ENCODE data around the gene C17orf78.
"Not testable (repeated sequence)": the region's sequence is repeated elsewhere in the genome, so short reads cannot be mapped to it uniquely, and the experiment has no call there.

Gene C17orf78

DNA sequence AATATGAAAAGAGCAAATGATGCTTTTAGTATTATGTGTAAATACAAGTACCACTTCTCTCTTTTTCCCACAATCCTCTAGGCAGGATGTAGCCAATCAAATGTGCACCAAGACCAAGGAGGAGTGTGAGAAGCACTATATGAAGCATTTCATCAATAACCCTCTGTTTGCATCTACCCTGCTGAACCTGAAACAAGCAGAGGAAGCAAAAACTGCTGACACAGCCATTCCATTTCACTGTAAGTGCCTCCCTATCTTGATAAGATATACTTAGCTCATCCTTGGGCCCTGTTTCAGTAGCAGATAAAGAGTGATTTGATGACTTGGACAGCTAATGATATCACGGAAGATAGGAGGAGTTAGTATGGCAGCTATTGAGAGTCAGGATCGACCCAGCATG, 64.6 kb downstream of the C17orf78 start:
- H3K4me2 ChIP-seq, result peak overlapping the region; percentile 26; the same call in 1 of the 2 replicates
- TF ChIP-seq, protein P1, sequence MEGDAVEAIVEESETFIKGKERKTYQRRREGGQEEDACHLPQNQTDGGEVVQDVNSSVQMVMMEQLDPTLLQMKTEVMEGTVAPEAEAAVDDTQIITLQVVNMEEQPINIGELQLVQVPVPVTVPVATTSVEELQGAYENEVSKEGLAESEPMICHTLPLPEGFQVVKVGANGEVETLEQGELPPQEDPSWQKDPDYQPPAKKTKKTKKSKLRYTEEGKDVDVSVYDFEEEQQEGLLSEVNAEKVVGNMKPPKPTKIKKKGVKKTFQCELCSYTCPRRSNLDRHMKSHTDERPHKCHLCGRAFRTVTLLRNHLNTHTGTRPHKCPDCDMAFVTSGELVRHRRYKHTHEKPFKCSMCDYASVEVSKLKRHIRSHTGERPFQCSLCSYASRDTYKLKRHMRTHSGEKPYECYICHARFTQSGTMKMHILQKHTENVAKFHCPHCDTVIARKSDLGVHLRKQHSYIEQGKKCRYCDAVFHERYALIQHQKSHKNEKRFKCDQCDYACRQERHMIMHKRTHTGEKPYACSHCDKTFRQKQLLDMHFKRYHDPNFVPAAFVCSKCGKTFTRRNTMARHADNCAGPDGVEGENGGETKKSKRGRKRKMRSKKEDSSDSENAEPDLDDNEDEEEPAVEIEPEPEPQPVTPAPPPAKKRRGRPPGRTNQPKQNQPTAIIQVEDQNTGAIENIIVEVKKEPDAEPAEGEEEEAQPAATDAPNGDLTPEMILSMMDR (conservative IDR thresholded peaks at IDR 0.05; ENCODE audit: low read depth, low read length), result no peak
- H3K9ac ChIP-seq, result no peak overlapping the region
- no peaks in the 10 kb centered on the region for H4K20me1 ChIP-seq (ENCODE audit: insufficient read depth)
- H2AFZ ChIP-seq (ENCODE audit: low read depth), result no peak overlapping the region
- peaks cover 27% of the 10 kb centered on the region for H3K4me1 ChIP-seq (ENCODE audit: low read depth, poor library complexity, severe bottlenecking)
- no peaks in the 10 kb centered on the region for H3K27me3 ChIP-seq (ENCODE audit: insufficient read depth, low read depth)
- H3K79me2 ChIP-seq (ENCODE audit: insufficient read depth, low read depth), result no peaks in the 10 kb centered on the region
- H3K36me3 ChIP-seq (ENCODE audit: insufficient read depth), result peaks cover 6% of the 10 kb centered on the region; the same call in 1 of the 2 replicates
- peak overlapping the region; percentile 4 for H3K27ac ChIP-seq
- H3K4me3 ChIP-seq (IDR thresholded peaks at IDR 0.05; ENCODE audit: insufficient read depth, low read depth, low read length), result no peak overlapping the region

GRCh38 chr17:37441369-37442014, 65.7 kb downstream of the C17orf78 start:
- not testable (repeated sequence) for H2AFZ ChIP-seq (ENCODE audit: low read depth); H3K4me3 ChIP-seq (IDR thresholded peaks at IDR 0.05; ENCODE audit: insufficient read depth, low read depth, low read length); H3K27me3 ChIP-seq (ENCODE audit: insufficient read depth, low read depth); H3K4me2 ChIP-seq; H3K27ac ChIP-seq; H3K9ac ChIP-seq; H4K20me1 ChIP-seq (ENCODE audit: insufficient read depth); H3K79me2 ChIP-seq (ENCODE audit: insufficient read depth, low read depth); H3K36me3 ChIP-seq (ENCODE audit: insufficient read depth)
- H3K4me1 ChIP-seq (ENCODE audit: low read depth, poor library complexity, severe bottlenecking), result peaks cover 27% of the 10 kb centered on the region
